Measurements from ENCODE around the gene ZNF629.
"Not testable (repeated sequence)": the region's sequence is repeated elsewhere in the genome, so short reads cannot be mapped to it uniquely, and the experiment has no call there.

GRCh38 chr16:30821441-30821840, 34.4 kb upstream of the ZNF629 start:
- not testable (repeated sequence) for TF ChIP-seq CTCF, POLR2A (IDR thresholded peaks at IDR 0.05)
